ENCODE data around the gene ERCC8. TPM values are rescaled to one million over a fixed set of nuclear protein-coding genes. Genes with fewer than 3 reads are reported as not detected.

ERCC8 gene
- 25.6 and 26.2 TPM in 2 replicates for total RNA-seq (2021)
- Bru-seq, nascent RNA: percentile 82 among the genes with signal in this experiment
- percentile 84 among the genes with signal in this experiment for BruChase-seq, experiment 1, labeled RNA remaining after a 2-hour chase
- BruChase-seq, experiment 2, labeled RNA remaining after a 6-hour chase: percentile 74 among the genes with signal in this experiment
- long read RNA-seq, transcript ERCC8-201 (12 exons, 2,017 nt): major isoform, 11 of 29 reads
- long read RNA-seq, partial matches to known transcripts: 5 of 29 reads
- long read RNA-seq, other reads (novel, unspliced or antisense): 10 of 29 reads

GRCh38 chr5:60944904-60945812 lies at the start of gene ERCC8, which contains the start of gene NDUFAF2:
ERCC8 (minus strand) TSS chr5:60945070; CDS start chr5:60945008, 62 bp downstream.
NDUFAF2 (plus strand) TSS chr5:60945205; CDS start chr5:60945256, 51 bp downstream.
- BruUV-seq (replicated peaks): no TSS peak

GRCh38 chr5:60993875-60994571 lies 49.2 kb upstream of the ERCC8 start:
- Histone ChIP-seq H3K9me3 (ENCODE audit: low read depth, low read length, poor library complexity, severe bottlenecking) (peaks cover 27% of the 10 kb centered on the region), H3K27me3 (replicated peaks; ENCODE audit: insufficient read depth, low read depth, low read length, poor library complexity) (no peaks in the 10 kb centered on the region), H3K27ac (ENCODE audit: low read depth, low read length, poor library complexity, severe bottlenecking) (no peak overlapping the region), H3K36me3 (ENCODE audit: insufficient read depth, low read length, poor library complexity, severe bottlenecking) (no peaks in the 10 kb centered on the region), H3K4me3 (ENCODE audit: low read depth, low read length, poor library complexity, severe bottlenecking) (no peak overlapping the region), H3K4me1 (ENCODE audit: insufficient read depth, low read length, poor library complexity, severe bottlenecking) (peaks cover 3% of the 10 kb centered on the region)
- no peak for DNase-seq (ENCODE audit: low spot score)
- intact Hi-C loops (cut with micrococcal nuclease; ENCODE audit: unreplicated experiment): no loop called here
- no TSS peak for BruUV-seq (replicated peaks)
- TF ChIP-seq EZH2 (IDR thresholded peaks at IDR 0.05; ENCODE audit: borderline replicate concordance, low read depth, low read length, poor library complexity, severe bottlenecking) (no peak), CTCF (conservative IDR thresholded peaks at IDR 0.05; ENCODE audit: low read depth, low read length) (no peak)
- ChIA-PET POLR2A (ENCODE audit: low non-redundant PET) (no interaction called here), CTCF (no interaction called here)

More at GRCh38 chr5:60944904-60945812, at the start of gene ERCC8, which contains the start of gene NDUFAF2:
- peak within 1 kb of the TSS; percentile 89 for H3K4me3 ChIP-seq (ENCODE audit: low read depth, low read length, poor library complexity, severe bottlenecking)
- CTCF ChIA-PET: interaction anchor here (0.5 kb wide), 1 partner anchor 1198 kb away, joined by 4 read pairs; no protein-coding TSS in a partner anchor
- H3K9me3 ChIP-seq (ENCODE audit: low read depth, low read length, poor library complexity, severe bottlenecking): no peaks in the 10 kb centered on the region
- intact Hi-C loops (cut with micrococcal nuclease; ENCODE audit: unreplicated experiment): loop anchor here (10.0 kb wide), 1 partner anchor 260 kb away; no protein-coding TSS in a partner anchor
- no peaks in the 10 kb centered on the region for H3K27me3 ChIP-seq (replicated peaks; ENCODE audit: insufficient read depth, low read depth, low read length, poor library complexity)
- peaks cover 14% of the 10 kb centered on the region for H3K4me1 ChIP-seq (ENCODE audit: insufficient read depth, low read length, poor library complexity, severe bottlenecking)
- no peaks in the 10 kb centered on the region for H3K36me3 ChIP-seq (ENCODE audit: insufficient read depth, low read length, poor library complexity, severe bottlenecking)
- POLR2A ChIA-PET (ENCODE audit: low non-redundant PET): interaction anchor here (0.6 to 0.9 kb wide), 2 partner anchors 52 to 102 kb away, joined by 5 to 8 read pairs; no protein-coding TSS in a partner anchor
- TF ChIP-seq EZH2 (IDR thresholded peaks at IDR 0.05; ENCODE audit: borderline replicate concordance, low read depth, low read length, poor library complexity, severe bottlenecking): no peak
- no peak for TF ChIP-seq CTCF (conservative IDR thresholded peaks at IDR 0.05; ENCODE audit: low read depth, low read length)
- H3K27ac ChIP-seq (ENCODE audit: low read depth, low read length, poor library complexity, severe bottlenecking): peak within 1 kb of the TSS; percentile 79
- DNase-seq (ENCODE audit: low spot score): peak; percentile 95

- Histone ChIP-seq H3K9me3 (ENCODE audit: low read depth, low read length, poor library complexity, severe bottlenecking) (peaks cover 27% of the 10 kb centered on the region), H3K4me3 (ENCODE audit: low read depth, low read length, poor library complexity, severe bottlenecking) (no peak overlapping the region), H3K36me3 (ENCODE audit: insufficient read depth, low read length, poor library complexity, severe bottlenecking) (no peaks in the 10 kb centered on the region), H3K27ac (ENCODE audit: low read depth, low read length, poor library complexity, severe bottlenecking) (no peak overlapping the region), H3K27me3 (replicated peaks; ENCODE audit: insufficient read depth, low read depth, low read length, poor library complexity) (no peaks in the 10 kb centered on the region), H3K4me1 (ENCODE audit: insufficient read depth, low read length, poor library complexity, severe bottlenecking) (peaks cover 3% of the 10 kb centered on the region)
- no peak for DNase-seq (ENCODE audit: low spot score)
- BruUV-seq (replicated peaks): no TSS peak
- TF ChIP-seq CTCF (conservative IDR thresholded peaks at IDR 0.05; ENCODE audit: low read depth, low read length) (no peak), EZH2 (IDR thresholded peaks at IDR 0.05; ENCODE audit: borderline replicate concordance, low read depth, low read length, poor library complexity, severe bottlenecking) (no peak)
- CTCF ChIA-PET: no interaction called here
- POLR2A ChIA-PET (ENCODE audit: low non-redundant PET): no interaction called here
- intact Hi-C loops (cut with micrococcal nuclease; ENCODE audit: unreplicated experiment): no loop called here
Measured at GRCh38 chr5:60993425-60993824, 48.6 kb upstream of the ERCC8 start.
